SU-DHL-6 (cell line): ENCODE measurements around the gene B4GALT6.

ENCODE experiments used
- H2AFZ ChIP-seq: fragments of 200-600 bp; sonication (generic); 2 replicates; pipeline ENCODE4 v1.6.1; 2014; ENCODE audit warnings: low read depth, mild to moderate bottlenecking, moderate library complexity, mixed read lengths, antibody characterized with exemption, low read length; ENCODE audit not compliant: severe bottlenecking
- H3F3A ChIP-seq: fragments of 200-600 bp; shearing (Covaris generic); 2 replicates; pipeline ENCODE4 v1.6.0; 2016; ENCODE audit warnings: antibody characterized with exemption, mild to moderate bottlenecking; ENCODE audit not compliant: insufficient read depth
- H3K27ac ChIP-seq: fragments of 200-600 bp; sonication (generic); 2 replicates; pipeline ENCODE4 v1.5.1; 2016; ENCODE audit warnings: low read depth, mild to moderate bottlenecking, low read length, moderate library complexity, mixed read lengths
- H3K27me3 ChIP-seq: fragments of 200-600 bp; sonication (generic), shearing (Covaris generic); 2 replicates; pipeline ENCODE4 v1.6.0; 2014; ENCODE audit warnings: mild to moderate bottlenecking, low read length
- H3K36me3 ChIP-seq: fragments of 200-600 bp; sonication (generic); 2 replicates; pipeline ENCODE4 v1.6.1; 2014; ENCODE audit warnings: mild to moderate bottlenecking, low read length, mixed read lengths
- H3K4me2 ChIP-seq: fragments of 300-600, 200-600 bp; shearing (Covaris generic), sonication (generic); 2 replicates; pipeline ENCODE4 v1.6.0; 2014; ENCODE audit warnings: low read length, low read depth, mild to moderate bottlenecking; ENCODE audit not compliant: poor library complexity, severe bottlenecking
- H3K4me3 ChIP-seq: fragments of 200-600 bp; sonication (generic); 2 replicates; pipeline ENCODE4 v1.5.1; 2014; ENCODE audit warnings: antibody characterized with exemption, low read length, mild to moderate bottlenecking, mixed read lengths; ENCODE audit not compliant: insufficient read depth, poor library complexity, severe bottlenecking
- H3K79me2 ChIP-seq: fragments of 200-600 bp; sonication (generic); 2 replicates; pipeline ENCODE4 v1.6.1; 2014; ENCODE audit warnings: mild to moderate bottlenecking, low read length, moderate library complexity; ENCODE audit not compliant: insufficient read depth
- H3K9ac ChIP-seq: fragments of 200-600 bp; sonication (generic); 2 replicates; pipeline ENCODE4 v1.7.0; 2014; ENCODE audit warnings: mild to moderate bottlenecking, low read length
- H3K9me2 ChIP-seq: fragments of 200-600 bp; sonication (generic); replicated peaks from 2 replicates; pipeline ENCODE4 v1.6.1; 2014; ENCODE audit warnings: low read length; ENCODE audit not compliant: insufficient read depth
- H3K9me3 ChIP-seq: fragments of 200-600 bp; sonication (generic); 2 replicates; pipeline ENCODE4 v1.6.1; 2014; ENCODE audit warnings: low read length, mixed read lengths; ENCODE audit not compliant: insufficient read depth
- H4K20me1 ChIP-seq: fragments of 200-600 bp; sonication (generic); 2 replicates; pipeline ENCODE4 v1.6.1; 2014; ENCODE audit warnings: low read depth, mild to moderate bottlenecking, antibody characterized with exemption, low read length, moderate library complexity, mixed read lengths
- EZH2phosphoT487 ChIP-seq: fragments of 200-600 bp; sonication (generic), shearing (Covaris generic); conservative IDR thresholded peaks from 2 replicates; pipeline ENCODE4 v1.6.1; 2018; ENCODE audit warnings: mild to moderate bottlenecking, antibody characterized with exemption, low read length, moderate library complexity, mixed read lengths
- TF ChIP-seq, protein P1 (sequence below): fragments of 200-600 bp; sonication (generic); IDR thresholded peaks from one replicate; pipeline ENCODE4 v1.5.1; 2017; ENCODE audit warnings: antibody characterized with exemption, mild to moderate bottlenecking, low read length, moderate library complexity; ENCODE audit not compliant: insufficient read depth, poor library complexity, severe bottlenecking

Gene B4GALT6

DNA sequence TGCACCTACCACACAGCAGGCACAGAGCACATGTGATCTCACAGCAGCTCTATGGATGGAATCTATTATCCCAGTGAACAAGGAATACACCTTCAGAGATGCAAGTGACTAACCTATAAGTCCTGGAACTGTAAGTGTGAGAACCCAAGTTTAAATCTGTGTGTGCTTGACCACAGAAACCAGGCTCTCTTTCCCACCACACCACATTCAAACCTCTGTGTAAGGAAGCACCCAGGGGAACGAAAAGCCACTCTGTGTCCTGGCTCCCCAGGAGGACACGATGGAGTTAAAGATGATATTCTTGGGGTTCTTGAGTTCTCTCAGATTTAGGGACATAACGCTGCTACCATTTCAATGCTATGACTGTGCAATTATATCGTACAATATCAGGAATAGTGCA, 53.8 kb downstream of the B4GALT6 start:
- no peak for TF ChIP-seq EZH2phosphoT487
- TF ChIP-seq, protein P1, sequence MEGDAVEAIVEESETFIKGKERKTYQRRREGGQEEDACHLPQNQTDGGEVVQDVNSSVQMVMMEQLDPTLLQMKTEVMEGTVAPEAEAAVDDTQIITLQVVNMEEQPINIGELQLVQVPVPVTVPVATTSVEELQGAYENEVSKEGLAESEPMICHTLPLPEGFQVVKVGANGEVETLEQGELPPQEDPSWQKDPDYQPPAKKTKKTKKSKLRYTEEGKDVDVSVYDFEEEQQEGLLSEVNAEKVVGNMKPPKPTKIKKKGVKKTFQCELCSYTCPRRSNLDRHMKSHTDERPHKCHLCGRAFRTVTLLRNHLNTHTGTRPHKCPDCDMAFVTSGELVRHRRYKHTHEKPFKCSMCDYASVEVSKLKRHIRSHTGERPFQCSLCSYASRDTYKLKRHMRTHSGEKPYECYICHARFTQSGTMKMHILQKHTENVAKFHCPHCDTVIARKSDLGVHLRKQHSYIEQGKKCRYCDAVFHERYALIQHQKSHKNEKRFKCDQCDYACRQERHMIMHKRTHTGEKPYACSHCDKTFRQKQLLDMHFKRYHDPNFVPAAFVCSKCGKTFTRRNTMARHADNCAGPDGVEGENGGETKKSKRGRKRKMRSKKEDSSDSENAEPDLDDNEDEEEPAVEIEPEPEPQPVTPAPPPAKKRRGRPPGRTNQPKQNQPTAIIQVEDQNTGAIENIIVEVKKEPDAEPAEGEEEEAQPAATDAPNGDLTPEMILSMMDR: no peak
- Histone ChIP-seq H3K4me2 (no peak overlapping the region), H3F3A (no peaks in the 10 kb centered on the region), H3K27me3 (no peaks in the 10 kb centered on the region), H3K9me2 (no peaks in the 10 kb centered on the region), H2AFZ (no peak overlapping the region), H4K20me1 (no peaks in the 10 kb centered on the region), H3K79me2 (no peaks in the 10 kb centered on the region), H3K9me3 (no peaks in the 10 kb centered on the region), H3K9ac (no peak overlapping the region), H3K36me3 (no peaks in the 10 kb centered on the region), H3K4me3 (no peak overlapping the region), H3K27ac (no peak overlapping the region)

- Histone ChIP-seq H3K9ac (no peak overlapping the region), H3K27ac (no peak overlapping the region), H3K27me3 (no peaks in the 10 kb centered on the region), H3K4me3 (no peak overlapping the region), H3K79me2 (no peaks in the 10 kb centered on the region), H4K20me1 (no peaks in the 10 kb centered on the region), H2AFZ (no peak overlapping the region), H3K9me3 (no peaks in the 10 kb centered on the region), H3F3A (no peaks in the 10 kb centered on the region), H3K4me2 (no peak overlapping the region), H3K9me2 (no peaks in the 10 kb centered on the region), H3K36me3 (no peaks in the 10 kb centered on the region)
- no peak for TF ChIP-seq EZH2phosphoT487
- TF ChIP-seq, protein P1: no peak
These were observed 58.0 kb downstream of the B4GALT6 start for GRCh38 chr18:31626409-31626808.

DNA sequence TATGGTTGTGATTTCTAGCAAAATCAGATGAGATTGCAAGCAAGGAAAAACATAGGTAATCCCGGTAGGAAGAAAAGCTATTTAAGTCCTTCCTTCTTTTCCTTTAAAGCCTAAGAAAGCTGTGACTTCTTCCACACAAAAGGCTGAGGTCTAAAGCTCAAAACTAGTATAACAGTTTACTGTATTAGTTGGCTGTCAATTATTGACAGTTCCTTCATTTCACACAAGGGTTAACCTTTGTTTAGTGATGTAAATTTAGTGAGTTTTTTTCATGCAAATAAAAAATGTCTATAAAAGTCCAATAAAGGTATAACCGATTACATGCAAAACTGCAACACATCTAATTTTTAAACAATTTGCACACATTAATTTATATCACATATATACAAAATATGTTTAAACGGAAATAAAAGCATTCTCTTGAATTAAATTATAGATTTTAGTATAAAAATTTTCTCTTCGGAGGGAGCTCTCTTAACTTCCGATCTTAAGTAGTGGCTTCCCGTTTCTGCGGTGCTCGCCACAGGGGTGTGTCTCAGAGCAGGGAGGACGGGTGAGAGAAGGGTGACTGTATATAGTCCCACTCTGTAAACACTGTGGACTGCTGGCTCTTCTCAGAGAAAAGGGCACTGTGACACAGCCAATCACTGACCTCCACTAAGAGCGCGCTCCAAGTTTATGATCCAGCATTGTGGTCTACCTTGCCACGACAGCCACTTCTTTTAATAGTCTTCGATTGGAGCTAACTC, 59.3 kb downstream of the B4GALT6 start:
- no peak overlapping the region for H3K4me3 ChIP-seq
- no peaks in the 10 kb centered on the region for H3F3A ChIP-seq
- no peaks in the 10 kb centered on the region for H3K9me3 ChIP-seq
- H3K27ac ChIP-seq: no peak overlapping the region
- H3K9ac ChIP-seq: no peak overlapping the region
- no peaks in the 10 kb centered on the region for H3K9me2 ChIP-seq
- no peaks in the 10 kb centered on the region for H3K36me3 ChIP-seq
- no peak overlapping the region for H3K4me2 ChIP-seq
- H3K79me2 ChIP-seq: no peaks in the 10 kb centered on the region
- H4K20me1 ChIP-seq: no peaks in the 10 kb centered on the region
- no peak overlapping the region for H2AFZ ChIP-seq
- no peak for TF ChIP-seq EZH2phosphoT487
- TF ChIP-seq, protein P1: no peak
- no peaks in the 10 kb centered on the region for H3K27me3 ChIP-seq
